ENCODE measurements around the gene PLOD3. TPM values are rescaled to one million over a fixed set of nuclear protein-coding genes. Genes with fewer than 3 reads are reported as not detected.
A peak's percentile ranks its signal among the peaks of the same experiment; 100 is the strongest.

PLOD3 gene
- total RNA-seq, 1 donor from 2014 or later: 165 TPM

GRCh38 chr7:101166909-101167644, 50.3 kb downstream of the PLOD3 start:
- H3K9me3 ChIP-seq: no peaks in the 10 kb centered on the region
- no peak overlapping the region for H3K4me3 ChIP-seq
- H3K4me1 ChIP-seq: peaks cover 29 to 36% of the 10 kb centered on the region in 2 donors
- H3K36me3 ChIP-seq: no peaks in the 10 kb centered on the region
- H3K27me3 ChIP-seq: peaks cover 60% of the 10 kb centered on the region
- no peak overlapping the region for H3K27ac ChIP-seq
- intact Hi-C loops (cut with DNase I): no loop called here
- TF ChIP-seq CTCF (IDR thresholded peaks at IDR 0.05): no peak
- DNase-seq (ENCODE audit: low spot score in 2 of 2): no peak

- H3K9me3 ChIP-seq: no peaks in the 10 kb centered on the region
- peaks cover 59% of the 10 kb centered on the region for H3K27me3 ChIP-seq
- no peak for TF ChIP-seq CTCF (IDR thresholded peaks at IDR 0.05)
- no peak overlapping the region for H3K27ac ChIP-seq
- H3K4me1 ChIP-seq: peaks cover 28 to 35% of the 10 kb centered on the region in 2 donors
- no peaks in the 10 kb centered on the region for H3K36me3 ChIP-seq
- no peak overlapping the region for H3K4me3 ChIP-seq
- intact Hi-C loops (cut with DNase I): no loop called here
- DNase-seq (ENCODE audit: low spot score in 2 of 2): no peak
Measured at GRCh38 chr7:101166648-101166908, 50.8 kb downstream of the PLOD3 start.

GRCh38 chr7:101165958-101166647, 51.3 kb downstream of the PLOD3 start:
- H3K4me1 ChIP-seq: peaks cover 28 to 35% of the 10 kb centered on the region in 2 donors
- no peak overlapping the region for H3K27ac ChIP-seq
- peak overlapping the region in 1 of 2 donors; percentile 23 for H3K4me3 ChIP-seq
- intact Hi-C loops (cut with DNase I): no loop called here
- no peak for DNase-seq (ENCODE audit: low spot score in 2 of 2)
- TF ChIP-seq CTCF (IDR thresholded peaks at IDR 0.05): no peak
- peaks cover 54% of the 10 kb centered on the region for H3K27me3 ChIP-seq
- no peaks in the 10 kb centered on the region for H3K36me3 ChIP-seq
- H3K9me3 ChIP-seq: no peaks in the 10 kb centered on the region

GRCh38 chr7:101165075-101165957, 52.1 kb downstream of the PLOD3 start, which contains the start of gene VGF:
VGF (minus strand) TSS chr7:101165569; CDS start chr7:101164843, 726 bp downstream.
- Histone ChIP-seq H3K27me3 (peaks cover 50% of the 10 kb centered on the region), H3K4me3 (peak within 1 kb of the TSS; percentile 23 to 49), H3K36me3 (peaks cover 0 to 3% of the 10 kb centered on the region in 2 donors), H3K27ac (no peak within 1 kb of the TSS), H3K9me3 (no peaks in the 10 kb centered on the region), H3K4me1 (peaks cover 28 to 35% of the 10 kb centered on the region in 2 donors)
- no peak for TF ChIP-seq CTCF (IDR thresholded peaks at IDR 0.05)
- intact Hi-C loops (cut with DNase I): no loop called here
- DNase-seq (ENCODE audit: low spot score in 2 of 2): peak; percentile 80 to 95

- peaks cover 25 to 31% of the 10 kb centered on the region in 2 donors for H3K4me1 ChIP-seq
- H3K27ac ChIP-seq: no peak overlapping the region
- H3K36me3 ChIP-seq: peaks cover 4 to 12% of the 10 kb centered on the region in 2 donors
- no peak for TF ChIP-seq CTCF (IDR thresholded peaks at IDR 0.05)
- intact Hi-C loops (cut with DNase I): no loop called here
- peaks cover 39% of the 10 kb centered on the region for H3K27me3 ChIP-seq
- H3K4me3 ChIP-seq: peak overlapping the region; percentile 49 to 58
- no peak for DNase-seq (ENCODE audit: low spot score in 2 of 2)
- no peaks in the 10 kb centered on the region for H3K9me3 ChIP-seq
Measured at GRCh38 chr7:101164071-101164840, 53.1 kb downstream of the PLOD3 start.

All from ascending aorta (tissue), 2 donors.